ENCODE results near the gene NFIA.

Gene NFIA

DNA sequence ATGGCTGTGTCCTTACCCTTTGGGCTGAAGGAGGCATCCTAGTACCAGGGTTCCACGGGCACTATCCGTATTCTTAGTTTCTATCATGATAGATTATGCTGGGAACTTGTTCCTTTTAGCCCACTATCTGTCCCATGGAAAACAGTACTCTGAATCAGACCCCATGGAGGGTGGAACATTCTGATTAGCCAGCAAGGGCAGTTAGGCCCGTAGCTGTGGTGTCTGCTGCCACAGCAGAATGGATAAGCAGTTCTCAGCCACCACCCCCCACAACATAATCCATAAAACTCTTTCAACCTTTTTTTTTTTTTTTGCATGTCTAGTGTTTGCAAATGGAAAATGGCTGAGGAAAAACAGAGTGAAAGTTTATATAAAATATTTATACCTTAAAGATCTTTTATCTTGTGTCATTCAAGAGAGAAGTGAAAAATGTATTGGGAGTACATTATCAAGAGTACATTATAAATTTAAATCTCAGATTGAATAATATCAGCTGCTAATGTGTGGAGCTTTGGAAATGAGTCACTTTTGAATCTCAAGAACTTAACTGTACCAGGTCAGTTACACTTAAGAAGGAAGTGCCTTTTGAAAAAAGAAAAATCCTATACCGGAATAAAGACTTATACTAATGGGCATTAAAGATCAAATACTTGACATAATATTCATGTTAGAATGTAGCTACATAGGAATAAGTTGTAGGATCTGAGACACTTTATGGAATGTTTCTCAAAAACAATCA lies 80.3 kb downstream of the NFIA start:
- Histone ChIP-seq H3K27me3 (ENCODE audit: control insufficient read depth, insufficient read depth, low read length) (no peaks in the 10 kb centered on the region), H3K36me3 (ENCODE audit: control insufficient read depth, insufficient read depth, low read length) (no peaks in the 10 kb centered on the region), H3K4me1 (ENCODE audit: control insufficient read depth, insufficient read depth, low read length) (peaks cover 8% of the 10 kb centered on the region; the same call in 1 of the 2 replicates), H3K9me3 (ENCODE audit: control insufficient read depth, insufficient read depth, low read length) (no peaks in the 10 kb centered on the region), H3K4me3 (ENCODE audit: low read depth, low read length) (no peak overlapping the region), H3K27ac (ENCODE audit: low read depth, low read length) (no peak overlapping the region), H3K9ac (ENCODE audit: low read depth, low read length) (no peak overlapping the region)

DNA sequence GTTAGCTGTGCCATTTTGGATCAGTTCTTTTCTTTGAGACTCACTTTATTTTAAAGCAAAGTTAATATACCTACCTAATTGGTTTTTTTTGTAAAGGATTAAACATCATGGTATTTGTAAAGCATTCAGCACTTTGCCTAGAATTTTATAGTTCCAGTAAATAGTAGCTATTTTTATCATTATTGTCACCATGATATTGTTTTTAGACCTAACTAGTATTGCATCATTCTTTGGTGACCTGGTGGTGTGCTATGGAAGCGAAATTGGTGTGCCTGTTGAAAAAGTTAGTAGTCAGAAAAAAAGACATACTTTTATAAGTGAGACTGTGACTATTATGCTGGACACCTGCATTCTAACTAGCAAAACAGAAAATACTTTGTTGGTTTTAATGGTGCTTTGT lies 81.0 kb downstream of the NFIA start:
- Histone ChIP-seq H3K4me1 (ENCODE audit: control insufficient read depth, insufficient read depth, low read length) (peaks cover 1% of the 10 kb centered on the region; the same call in 1 of the 2 replicates), H3K9ac (ENCODE audit: low read depth, low read length) (no peak overlapping the region), H3K27me3 (ENCODE audit: control insufficient read depth, insufficient read depth, low read length) (no peaks in the 10 kb centered on the region), H3K4me3 (ENCODE audit: low read depth, low read length) (no peak overlapping the region), H3K9me3 (ENCODE audit: control insufficient read depth, insufficient read depth, low read length) (no peaks in the 10 kb centered on the region), H3K36me3 (ENCODE audit: control insufficient read depth, insufficient read depth, low read length) (no peaks in the 10 kb centered on the region), H3K27ac (ENCODE audit: low read depth, low read length) (no peak overlapping the region)

GRCh38 chr1:61165402-61165801 lies 83.0 kb downstream of the NFIA start:
- H3K4me3 ChIP-seq (ENCODE audit: low read depth, low read length): no peak overlapping the region
- no peaks in the 10 kb centered on the region for H3K36me3 ChIP-seq (ENCODE audit: control insufficient read depth, insufficient read depth, low read length)
- no peaks in the 10 kb centered on the region; the same call in 1 of the 2 replicates for H3K4me1 ChIP-seq (ENCODE audit: control insufficient read depth, insufficient read depth, low read length)
- no peak overlapping the region for H3K27ac ChIP-seq (ENCODE audit: low read depth, low read length)
- H3K27me3 ChIP-seq (ENCODE audit: control insufficient read depth, insufficient read depth, low read length): no peaks in the 10 kb centered on the region
- H3K9ac ChIP-seq (ENCODE audit: low read depth, low read length): no peak overlapping the region
- H3K9me3 ChIP-seq (ENCODE audit: control insufficient read depth, insufficient read depth, low read length): no peaks in the 10 kb centered on the region

GRCh38 chr1:61167309-61167708 lies 84.9 kb downstream of the NFIA start:
- H3K4me3 ChIP-seq (ENCODE audit: low read depth, low read length): no peak overlapping the region
- no peaks in the 10 kb centered on the region for H3K27me3 ChIP-seq (ENCODE audit: control insufficient read depth, insufficient read depth, low read length)
- H3K27ac ChIP-seq (ENCODE audit: low read depth, low read length): no peak overlapping the region
- H3K36me3 ChIP-seq (ENCODE audit: control insufficient read depth, insufficient read depth, low read length): no peaks in the 10 kb centered on the region
- no peaks in the 10 kb centered on the region; the same call in 1 of the 2 replicates for H3K4me1 ChIP-seq (ENCODE audit: control insufficient read depth, insufficient read depth, low read length)
- no peak overlapping the region for H3K9ac ChIP-seq (ENCODE audit: low read depth, low read length)
- H3K9me3 ChIP-seq (ENCODE audit: control insufficient read depth, insufficient read depth, low read length): no peaks in the 10 kb centered on the region

- Histone ChIP-seq H3K4me3 (ENCODE audit: low read depth, low read length) (no peak overlapping the region), H3K9me3 (ENCODE audit: control insufficient read depth, insufficient read depth, low read length) (no peaks in the 10 kb centered on the region), H3K27me3 (ENCODE audit: control insufficient read depth, insufficient read depth, low read length) (no peaks in the 10 kb centered on the region), H3K27ac (ENCODE audit: low read depth, low read length) (no peak overlapping the region), H3K9ac (ENCODE audit: low read depth, low read length) (no peak overlapping the region), H3K4me1 (ENCODE audit: control insufficient read depth, insufficient read depth, low read length) (peaks cover 3% of the 10 kb centered on the region), H3K36me3 (ENCODE audit: control insufficient read depth, insufficient read depth, low read length) (no peaks in the 10 kb centered on the region)
Observed at GRCh38 chr1:61169045-61169444, 86.7 kb downstream of the NFIA start.

- H3K4me1 ChIP-seq (ENCODE audit: control insufficient read depth, insufficient read depth, low read length): peaks cover 9% of the 10 kb centered on the region
- no peaks in the 10 kb centered on the region for H3K36me3 ChIP-seq (ENCODE audit: control insufficient read depth, insufficient read depth, low read length)
- H3K9me3 ChIP-seq (ENCODE audit: control insufficient read depth, insufficient read depth, low read length): no peaks in the 10 kb centered on the region
- H3K27me3 ChIP-seq (ENCODE audit: control insufficient read depth, insufficient read depth, low read length): no peaks in the 10 kb centered on the region
- H3K27ac ChIP-seq (ENCODE audit: low read depth, low read length): no peak overlapping the region
- no peak overlapping the region for H3K4me3 ChIP-seq (ENCODE audit: low read depth, low read length)
- H3K9ac ChIP-seq (ENCODE audit: low read depth, low read length): no peak overlapping the region
Observed at GRCh38 chr1:61169634-61170033, 87.3 kb downstream of the NFIA start.

DNA sequence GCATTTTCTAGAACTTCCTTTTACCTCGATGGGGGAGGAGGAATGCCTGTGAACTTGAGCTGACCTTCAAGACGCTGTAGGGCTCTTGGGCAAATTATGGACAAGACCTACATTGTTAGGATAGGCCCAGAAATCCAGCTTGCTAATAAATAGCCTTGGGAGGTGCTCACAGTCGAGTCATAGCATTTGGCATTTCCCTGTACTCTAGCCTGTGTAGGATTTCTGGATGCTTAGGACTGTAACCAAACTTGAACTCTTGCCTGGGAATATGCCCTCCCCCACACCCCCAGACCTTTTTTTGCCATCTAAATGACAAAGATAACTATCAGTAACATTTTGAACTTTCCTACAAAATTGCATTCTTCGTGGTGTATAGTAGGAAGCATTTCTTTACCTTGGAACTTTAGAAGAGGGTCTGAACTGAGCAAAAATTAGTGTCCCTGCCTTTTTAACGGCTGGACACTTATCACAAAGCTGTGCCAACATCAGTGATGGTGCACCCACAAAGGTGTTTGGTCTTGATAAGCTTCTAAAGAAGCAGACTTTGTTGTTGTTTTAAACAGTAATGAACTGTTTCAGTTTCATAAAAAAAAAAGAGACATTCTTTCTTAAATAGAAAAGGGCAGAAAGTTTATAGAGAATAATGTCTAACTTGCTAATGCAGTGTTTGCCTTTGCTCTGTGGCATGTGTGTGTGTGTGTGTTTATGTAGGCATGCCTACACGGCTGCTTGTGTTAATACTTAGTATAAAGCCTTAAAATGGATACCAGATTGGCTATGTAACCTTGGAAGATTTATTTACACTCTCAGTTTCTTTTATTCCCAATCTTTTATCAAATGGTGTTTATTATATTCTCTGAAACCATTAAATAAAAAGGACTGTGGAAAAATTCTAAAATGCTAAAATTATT lies 88.2 kb downstream of the NFIA start:
- Histone ChIP-seq H3K9me3 (ENCODE audit: control insufficient read depth, insufficient read depth, low read length) (no peaks in the 10 kb centered on the region), H3K27ac (ENCODE audit: low read depth, low read length) (no peak overlapping the region), H3K4me1 (ENCODE audit: control insufficient read depth, insufficient read depth, low read length) (peaks cover 10% of the 10 kb centered on the region), H3K27me3 (ENCODE audit: control insufficient read depth, insufficient read depth, low read length) (no peaks in the 10 kb centered on the region), H3K4me3 (ENCODE audit: low read depth, low read length) (no peak overlapping the region), H3K9ac (ENCODE audit: low read depth, low read length) (no peak overlapping the region), H3K36me3 (ENCODE audit: control insufficient read depth, insufficient read depth, low read length) (no peaks in the 10 kb centered on the region)

DNA sequence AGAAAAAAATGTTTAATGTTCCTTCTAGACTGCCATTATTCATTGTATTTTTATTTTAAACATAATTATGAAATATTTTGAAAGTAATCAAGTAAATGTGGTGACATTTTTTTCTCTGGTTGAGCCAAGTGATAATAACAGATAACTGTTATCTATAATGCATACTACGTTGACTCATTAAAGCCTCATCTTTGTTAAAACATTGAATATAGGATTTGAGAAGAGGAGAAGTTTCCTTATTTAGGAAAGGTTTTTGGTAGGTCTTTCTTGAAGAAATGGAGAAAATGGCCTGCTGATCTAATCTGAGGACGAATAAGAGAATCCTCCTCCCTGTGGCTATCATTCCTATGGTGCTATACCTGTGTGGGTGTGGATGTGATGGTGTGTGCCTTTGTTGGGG lies 89.0 kb downstream of the NFIA start:
- H3K36me3 ChIP-seq (ENCODE audit: control insufficient read depth, insufficient read depth, low read length): no peaks in the 10 kb centered on the region
- H3K27me3 ChIP-seq (ENCODE audit: control insufficient read depth, insufficient read depth, low read length): no peaks in the 10 kb centered on the region
- no peaks in the 10 kb centered on the region for H3K9me3 ChIP-seq (ENCODE audit: control insufficient read depth, insufficient read depth, low read length)
- H3K4me1 ChIP-seq (ENCODE audit: control insufficient read depth, insufficient read depth, low read length): peaks cover 10% of the 10 kb centered on the region
- no peak overlapping the region for H3K9ac ChIP-seq (ENCODE audit: low read depth, low read length)
- no peak overlapping the region for H3K27ac ChIP-seq (ENCODE audit: low read depth, low read length)
- no peak overlapping the region for H3K4me3 ChIP-seq (ENCODE audit: low read depth, low read length)

- no peak overlapping the region for H3K27ac ChIP-seq (ENCODE audit: low read depth, low read length)
- no peak overlapping the region for H3K4me3 ChIP-seq (ENCODE audit: low read depth, low read length)
- no peaks in the 10 kb centered on the region for H3K36me3 ChIP-seq (ENCODE audit: control insufficient read depth, insufficient read depth, low read length)
- peaks cover 10% of the 10 kb centered on the region for H3K4me1 ChIP-seq (ENCODE audit: control insufficient read depth, insufficient read depth, low read length)
- no peak overlapping the region for H3K9ac ChIP-seq (ENCODE audit: low read depth, low read length)
- H3K9me3 ChIP-seq (ENCODE audit: control insufficient read depth, insufficient read depth, low read length): no peaks in the 10 kb centered on the region
- no peaks in the 10 kb centered on the region for H3K27me3 ChIP-seq (ENCODE audit: control insufficient read depth, insufficient read depth, low read length)
Observed at GRCh38 chr1:61171974-61172373, 89.6 kb downstream of the NFIA start.

- Histone ChIP-seq H3K27ac (ENCODE audit: low read depth, low read length) (no peak overlapping the region), H3K9ac (ENCODE audit: low read depth, low read length) (no peak overlapping the region), H3K4me3 (ENCODE audit: low read depth, low read length) (no peak overlapping the region), H3K27me3 (ENCODE audit: control insufficient read depth, insufficient read depth, low read length) (no peaks in the 10 kb centered on the region), H3K9me3 (ENCODE audit: control insufficient read depth, insufficient read depth, low read length) (no peaks in the 10 kb centered on the region), H3K36me3 (ENCODE audit: control insufficient read depth, insufficient read depth, low read length) (no peaks in the 10 kb centered on the region), H3K4me1 (ENCODE audit: control insufficient read depth, insufficient read depth, low read length) (peaks cover 10% of the 10 kb centered on the region)
Observed at GRCh38 chr1:61173118-61173517, 90.8 kb downstream of the NFIA start.
